MV-4-11 (cell line): ENCODE results near the gene CYB561D1.

Source experiments
- DNase-seq: peaks from one replicate; lab custom pipeline; 2025; lab: John Stamatoyannopoulos, UW

The CYB561D1 gene

DNA sequence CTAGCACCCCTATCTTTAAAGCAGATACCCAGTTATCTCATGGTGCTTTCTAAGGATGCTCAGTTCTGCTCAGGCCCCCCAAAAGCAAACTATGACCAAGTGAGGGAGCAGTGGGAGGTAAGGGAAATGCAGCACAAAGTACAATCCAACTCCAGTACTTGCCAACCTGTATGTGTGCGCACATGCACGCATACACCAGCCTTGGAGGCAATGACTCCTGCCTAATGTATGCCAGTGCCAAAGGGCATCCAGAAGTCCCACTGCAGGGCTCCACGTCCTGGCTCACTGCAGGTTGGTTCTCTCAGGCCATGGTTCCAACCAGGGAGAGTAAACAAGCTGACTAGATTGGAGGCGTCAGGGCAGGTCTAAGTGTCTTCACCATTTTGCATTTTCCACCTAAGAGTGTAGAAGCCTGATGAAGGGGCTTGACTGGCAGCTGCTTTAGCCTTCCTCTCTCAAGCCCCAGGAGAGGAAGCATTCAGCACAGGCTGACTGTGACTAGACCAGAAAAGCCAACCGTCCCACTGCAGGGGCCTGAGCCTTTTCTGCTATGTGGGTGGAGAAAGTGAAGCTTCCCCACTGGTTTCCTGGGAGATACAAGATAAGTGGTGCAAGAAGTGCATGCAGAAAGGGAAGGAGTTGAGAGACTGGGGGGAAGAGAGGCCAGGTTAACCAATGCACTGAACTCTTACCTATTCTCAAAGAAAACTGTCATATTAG, 7.9 kb downstream of the CYB561D1 start:
- peak; percentile 51 for DNase-seq

DNA sequence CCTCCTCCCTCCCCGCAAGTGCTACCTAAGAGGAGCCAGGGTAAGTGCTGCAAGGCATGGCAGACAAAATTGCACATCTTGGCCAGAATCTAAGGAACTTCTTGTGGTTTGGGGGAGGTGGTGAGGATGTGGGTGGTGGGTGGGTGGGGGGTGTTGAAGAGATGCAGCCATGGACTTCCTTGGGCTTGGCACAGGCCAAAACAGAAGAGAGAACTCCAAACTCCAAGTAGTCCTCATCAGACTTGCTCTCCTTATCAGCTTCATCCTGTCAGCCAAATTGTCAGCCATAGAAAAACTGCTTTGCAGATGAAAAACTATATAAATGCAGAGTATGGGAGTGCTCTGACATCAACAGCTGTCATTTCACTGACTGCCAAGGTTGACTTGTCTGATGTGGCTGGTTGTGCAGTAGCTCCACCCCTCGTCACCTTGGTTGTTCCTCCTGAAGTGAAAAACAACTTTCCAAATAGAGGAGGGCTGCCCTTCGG, 8.5 kb downstream of the CYB561D1 start:
- DNase-seq, result no peak

- no peak for DNase-seq
Measured at GRCh38 chr1:109503935-109504334, 10.0 kb downstream of the CYB561D1 start.

DNA sequence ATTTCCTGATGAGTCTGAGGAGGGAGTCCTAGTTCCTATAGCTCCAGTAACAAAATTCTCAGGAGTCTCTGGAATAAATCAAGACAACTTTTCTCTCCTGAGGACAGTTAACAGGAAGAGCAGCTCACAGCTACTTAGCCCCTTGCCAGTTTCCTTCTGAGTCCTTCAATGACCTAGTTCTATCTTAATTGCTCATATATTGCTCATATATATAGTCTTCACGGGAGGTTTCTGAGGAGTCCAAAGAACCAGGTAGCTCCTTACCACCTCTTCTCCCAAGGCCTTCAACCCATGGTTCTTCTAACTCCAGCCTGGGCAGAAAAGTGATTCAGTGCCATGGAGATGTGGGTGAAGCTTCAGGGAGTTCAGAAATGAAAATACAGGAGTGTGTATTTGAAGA, 11.1 kb downstream of the CYB561D1 start:
- no peak for DNase-seq

DNA sequence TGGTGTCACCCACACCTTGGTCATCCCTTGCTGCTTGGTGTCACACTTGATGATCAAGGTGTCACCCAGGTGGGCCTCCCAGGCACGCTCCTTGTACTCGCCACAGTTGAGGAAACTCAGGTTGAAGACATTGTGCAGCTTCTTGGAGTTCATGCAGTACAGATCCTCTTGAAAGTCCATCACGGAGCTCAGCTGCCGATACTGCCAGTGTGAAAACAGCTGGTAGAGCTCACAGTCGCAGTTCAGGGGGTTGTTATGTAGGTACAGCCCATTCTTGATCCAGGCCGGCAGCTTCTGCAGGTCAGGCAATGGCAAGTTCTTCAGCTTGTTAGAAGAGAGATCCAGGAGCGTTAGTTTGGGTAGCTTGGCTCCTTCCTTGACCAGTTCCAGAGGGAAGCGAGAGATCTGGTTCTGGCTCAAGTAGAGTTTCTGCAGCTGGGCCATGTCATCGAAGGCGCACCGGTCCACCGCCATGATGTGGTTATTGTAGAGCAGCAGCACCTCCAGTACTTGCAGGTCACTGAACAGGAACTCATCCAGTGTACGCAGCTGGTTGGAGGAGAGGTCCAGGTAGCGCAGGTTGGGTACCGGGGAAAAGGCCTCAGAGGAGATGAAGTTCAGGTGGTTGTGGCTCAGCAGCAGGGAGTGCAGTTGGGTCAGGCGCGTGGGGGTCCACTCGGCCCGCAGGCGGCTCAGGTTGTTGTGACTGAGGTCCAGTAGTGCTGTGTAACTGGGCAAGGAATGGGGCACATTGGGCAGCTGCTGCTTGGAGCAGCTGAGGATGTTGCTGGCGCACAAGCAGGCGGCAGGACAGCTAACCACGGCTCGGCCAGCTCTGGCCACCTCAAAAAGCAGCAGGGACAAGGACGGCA, 14.3 kb downstream of the CYB561D1 start:
- no peak for DNase-seq

DNA sequence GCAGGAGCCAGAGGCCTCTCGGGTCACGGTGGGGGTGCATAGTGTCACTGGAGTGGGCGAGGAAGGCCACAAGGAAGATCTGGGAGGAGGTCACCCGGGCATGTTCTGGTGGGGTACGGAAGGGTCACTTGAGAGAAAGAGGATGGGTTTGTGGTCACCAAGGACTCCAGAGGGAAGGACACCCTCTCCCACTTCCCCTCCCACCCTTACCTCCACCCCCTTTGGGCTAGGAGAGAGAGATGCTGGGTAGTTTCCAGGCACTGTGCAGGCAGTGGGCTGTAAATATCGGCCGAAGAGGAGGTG, 14.9 kb downstream of the CYB561D1 start:
- no peak for DNase-seq

DNA sequence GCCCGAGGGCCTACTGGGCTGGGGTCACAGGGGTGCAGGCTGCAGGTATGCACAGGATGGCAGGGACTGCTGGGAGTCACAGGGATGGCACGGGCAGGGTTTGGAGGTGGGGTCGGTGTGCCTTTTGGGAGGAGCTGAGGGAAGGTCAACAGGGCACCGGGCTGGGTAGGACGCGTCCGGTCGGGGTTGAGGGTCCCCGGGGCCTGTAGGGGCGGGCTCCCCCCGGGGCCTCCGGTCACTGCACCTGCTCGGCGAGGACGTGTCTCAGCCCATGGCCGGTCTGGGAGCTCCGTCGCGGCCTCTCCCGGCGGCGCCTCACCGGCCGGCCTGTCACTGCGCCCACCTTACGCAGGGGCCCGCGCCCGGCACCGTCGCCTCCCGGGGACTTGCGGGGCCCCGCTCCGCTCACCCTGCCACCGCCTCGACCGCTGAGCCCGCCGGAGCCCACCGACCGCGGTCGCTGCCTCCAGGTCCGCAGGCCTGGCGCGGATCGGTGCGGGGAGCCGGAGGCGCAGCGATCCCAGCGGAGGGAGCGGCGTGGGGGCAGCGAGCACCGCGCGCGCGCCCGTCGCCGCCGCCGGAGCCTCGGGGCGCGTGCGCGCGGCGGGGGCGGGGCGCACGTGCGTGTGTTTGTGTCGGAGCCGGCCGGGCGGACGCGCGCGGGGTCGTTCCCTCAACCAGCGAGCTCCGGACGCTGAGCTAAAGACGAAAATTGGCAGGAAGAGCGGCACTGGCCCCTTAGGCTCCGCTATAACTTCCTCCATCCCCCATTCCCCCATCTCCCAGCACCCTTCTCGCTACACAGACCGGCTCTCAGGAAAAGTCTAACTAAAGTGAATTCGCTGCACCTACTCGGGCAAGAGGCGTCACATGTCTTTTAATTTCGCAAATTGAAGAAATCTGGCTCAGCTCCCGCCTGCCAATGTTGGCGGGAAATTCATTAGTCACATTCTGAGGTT, 15.6 kb downstream of the CYB561D1 start, which contains the start of gene AMIGO1:
Gene AMIGO1, minus strand, starts transcription at position 552 of the 959 bp plus-strand sequence. CDS start 815 bp downstream, outside the sequence.
- DNase-seq, result no peak

- no peak for DNase-seq
Measured at GRCh38 chr1:109513110-109513710, 19.3 kb downstream of the CYB561D1 start.

DNA sequence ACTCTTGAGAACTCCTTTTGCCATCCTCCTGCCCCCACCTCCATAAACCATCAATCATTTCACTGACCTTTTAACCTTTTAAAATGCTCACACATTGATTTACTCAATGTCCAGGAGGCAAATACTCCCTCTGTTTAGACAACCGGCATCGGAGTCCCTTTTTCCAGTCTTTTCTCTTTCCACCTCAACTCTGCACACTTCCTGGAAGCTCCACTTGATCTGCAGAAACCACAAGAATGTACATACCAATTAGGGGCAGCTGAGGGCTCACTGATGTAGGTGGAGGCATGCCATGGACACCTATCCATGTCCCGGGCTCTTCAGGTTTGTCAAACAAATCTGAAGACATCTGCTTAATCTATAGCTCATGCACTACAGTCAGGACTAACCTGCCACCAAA, 21.0 kb downstream of the CYB561D1 start:
- DNase-seq, result no peak

- DNase-seq, result no peak
Measured at GRCh38 chr1:109516872-109517271, 23.0 kb downstream of the CYB561D1 start.

- no peak for DNase-seq
Measured at GRCh38 chr1:109517337-109517736, 23.4 kb downstream of the CYB561D1 start.

DNA sequence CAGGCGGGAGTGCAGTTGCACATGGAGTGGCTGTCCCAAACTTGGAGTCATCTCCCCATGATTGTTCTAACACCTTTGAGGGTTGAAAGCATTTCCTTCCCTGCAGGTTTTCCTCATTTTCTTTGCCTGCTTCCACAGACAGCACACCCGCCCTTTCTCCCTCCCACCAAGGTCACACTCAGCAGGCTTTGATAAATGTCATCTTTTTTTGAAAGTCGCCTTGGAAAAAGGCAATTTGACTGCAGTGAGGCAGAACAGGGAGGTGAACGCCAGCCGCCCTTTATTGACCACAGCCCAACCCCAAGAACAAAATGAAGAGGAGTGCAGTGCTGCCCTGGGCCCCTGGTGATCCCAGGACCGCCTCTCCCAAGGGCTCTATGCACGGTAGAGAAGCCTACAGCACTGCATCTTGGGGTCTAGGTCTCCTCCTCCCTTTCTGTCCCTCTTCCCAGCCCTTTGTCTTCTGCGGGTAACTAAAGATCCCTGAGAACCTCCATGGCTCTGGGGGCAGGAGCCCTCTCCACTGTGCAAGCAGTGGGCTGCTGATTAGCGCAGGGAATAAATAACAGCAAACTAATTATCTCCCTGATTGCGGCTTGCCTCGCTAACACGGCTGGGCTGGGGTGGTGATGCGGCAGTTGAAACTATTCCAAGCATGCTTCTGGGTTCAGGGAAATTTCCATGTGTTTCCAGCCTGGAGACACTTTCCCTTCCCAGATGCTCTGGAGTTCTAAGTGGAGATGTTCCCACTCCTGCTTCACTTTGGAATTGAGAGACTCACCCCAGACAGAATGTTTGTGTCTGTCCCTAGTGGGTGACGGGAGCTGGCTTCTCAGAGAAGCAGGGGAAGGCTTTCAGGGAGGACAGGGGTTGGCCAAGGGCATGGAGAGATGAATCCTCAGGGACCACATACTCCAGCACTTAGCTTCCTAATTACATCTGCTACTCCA, 27.4 kb downstream of the CYB561D1 start:
- no peak for DNase-seq

DNA sequence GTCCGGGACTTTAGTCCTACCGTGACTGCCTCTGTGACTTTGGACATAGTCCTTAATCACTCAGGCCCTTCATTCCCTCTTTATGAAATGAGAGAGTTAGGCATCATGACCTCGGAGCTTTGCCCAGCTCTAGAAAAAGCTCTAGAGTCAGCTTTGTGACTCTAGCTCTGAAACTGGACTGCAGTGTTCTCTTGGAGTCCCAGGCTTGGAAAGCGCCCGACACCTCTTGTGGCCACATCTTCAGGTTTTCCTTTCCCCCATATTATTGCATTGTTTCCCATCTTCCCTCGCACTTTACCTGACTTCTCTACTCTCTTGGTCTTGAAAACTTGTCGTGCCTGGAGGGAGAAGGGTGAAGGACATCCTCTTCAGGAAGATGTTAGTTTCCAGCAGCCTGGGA, 28.1 kb downstream of the CYB561D1 start:
- no peak for DNase-seq

GRCh38 chr1:109523706-109524105, 29.8 kb downstream of the CYB561D1 start:
- DNase-seq, result peak; percentile 80

GRCh38 chr1:109527098-109527811, 33.4 kb downstream of the CYB561D1 start:
- DNase-seq, result no peak

- no peak for DNase-seq
Measured at GRCh38 chr1:109527846-109528695, 34.2 kb downstream of the CYB561D1 start.

- no peak for DNase-seq
Measured at GRCh38 chr1:109528712-109529111, 34.8 kb downstream of the CYB561D1 start.

- no peak for DNase-seq
Measured at GRCh38 chr1:109529881-109530456, 36.1 kb downstream of the CYB561D1 start.
